ENCODE data around the gene KCTD4. TPM values are rescaled to one million over a fixed set of nuclear protein-coding genes. Genes with fewer than 3 reads are reported as not detected.

The KCTD4 gene
- total RNA-seq, 3 donors from 2014 or later, result 0.14 to 2.5 (median 1.2) TPM

- TF ChIP-seq, protein P1, sequence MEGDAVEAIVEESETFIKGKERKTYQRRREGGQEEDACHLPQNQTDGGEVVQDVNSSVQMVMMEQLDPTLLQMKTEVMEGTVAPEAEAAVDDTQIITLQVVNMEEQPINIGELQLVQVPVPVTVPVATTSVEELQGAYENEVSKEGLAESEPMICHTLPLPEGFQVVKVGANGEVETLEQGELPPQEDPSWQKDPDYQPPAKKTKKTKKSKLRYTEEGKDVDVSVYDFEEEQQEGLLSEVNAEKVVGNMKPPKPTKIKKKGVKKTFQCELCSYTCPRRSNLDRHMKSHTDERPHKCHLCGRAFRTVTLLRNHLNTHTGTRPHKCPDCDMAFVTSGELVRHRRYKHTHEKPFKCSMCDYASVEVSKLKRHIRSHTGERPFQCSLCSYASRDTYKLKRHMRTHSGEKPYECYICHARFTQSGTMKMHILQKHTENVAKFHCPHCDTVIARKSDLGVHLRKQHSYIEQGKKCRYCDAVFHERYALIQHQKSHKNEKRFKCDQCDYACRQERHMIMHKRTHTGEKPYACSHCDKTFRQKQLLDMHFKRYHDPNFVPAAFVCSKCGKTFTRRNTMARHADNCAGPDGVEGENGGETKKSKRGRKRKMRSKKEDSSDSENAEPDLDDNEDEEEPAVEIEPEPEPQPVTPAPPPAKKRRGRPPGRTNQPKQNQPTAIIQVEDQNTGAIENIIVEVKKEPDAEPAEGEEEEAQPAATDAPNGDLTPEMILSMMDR (IDR thresholded peaks at IDR 0.05), result no peak
- intact Hi-C loops (cut with DNase I, micrococcal nuclease), result no loop called here
- DNase-seq (no peak), ATAC-seq (no peak)
- Histone ChIP-seq H3K4me1 (ENCODE audit: low read depth) (no peaks in the 10 kb centered on the region), H3K9me3 (no peaks in the 10 kb centered on the region), H3K4me3 (no peak overlapping the region), H3K36me3 (ENCODE audit: low read depth) (no peaks in the 10 kb centered on the region)
Measured at GRCh38 chr13:45185286-45185685, 15.6 kb downstream of the KCTD4 start.

DNA sequence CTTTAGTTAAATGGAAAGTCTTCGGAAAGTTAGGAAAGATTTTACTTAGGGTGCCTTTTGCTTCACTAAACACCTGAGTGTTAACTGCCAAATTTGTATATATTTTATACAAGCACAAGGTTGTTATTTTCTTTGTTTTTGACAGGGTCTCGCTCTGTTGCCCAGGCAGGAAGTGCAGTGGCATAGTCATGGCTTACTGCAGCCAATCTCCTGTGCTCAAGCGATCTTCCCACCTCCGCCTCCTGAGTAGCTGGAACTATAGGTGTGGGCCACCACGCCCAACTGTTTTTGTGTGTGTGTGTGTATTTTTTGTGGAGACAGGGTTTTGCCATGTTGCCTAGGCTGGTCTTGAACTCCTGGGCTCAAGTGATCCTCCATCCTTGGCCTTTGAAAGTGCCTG lies 16.2 kb downstream of the KCTD4 start:
- Histone ChIP-seq H3K4me1 (ENCODE audit: low read depth) (no peaks in the 10 kb centered on the region), H3K9me3 (no peaks in the 10 kb centered on the region), H3K36me3 (ENCODE audit: low read depth) (no peaks in the 10 kb centered on the region), H3K4me3 (no peak overlapping the region)
- no peak for ATAC-seq
- intact Hi-C loops (cut with DNase I, micrococcal nuclease), result no loop called here
- no peak for DNase-seq
- TF ChIP-seq, protein P1 (IDR thresholded peaks at IDR 0.05), result no peak

DNA sequence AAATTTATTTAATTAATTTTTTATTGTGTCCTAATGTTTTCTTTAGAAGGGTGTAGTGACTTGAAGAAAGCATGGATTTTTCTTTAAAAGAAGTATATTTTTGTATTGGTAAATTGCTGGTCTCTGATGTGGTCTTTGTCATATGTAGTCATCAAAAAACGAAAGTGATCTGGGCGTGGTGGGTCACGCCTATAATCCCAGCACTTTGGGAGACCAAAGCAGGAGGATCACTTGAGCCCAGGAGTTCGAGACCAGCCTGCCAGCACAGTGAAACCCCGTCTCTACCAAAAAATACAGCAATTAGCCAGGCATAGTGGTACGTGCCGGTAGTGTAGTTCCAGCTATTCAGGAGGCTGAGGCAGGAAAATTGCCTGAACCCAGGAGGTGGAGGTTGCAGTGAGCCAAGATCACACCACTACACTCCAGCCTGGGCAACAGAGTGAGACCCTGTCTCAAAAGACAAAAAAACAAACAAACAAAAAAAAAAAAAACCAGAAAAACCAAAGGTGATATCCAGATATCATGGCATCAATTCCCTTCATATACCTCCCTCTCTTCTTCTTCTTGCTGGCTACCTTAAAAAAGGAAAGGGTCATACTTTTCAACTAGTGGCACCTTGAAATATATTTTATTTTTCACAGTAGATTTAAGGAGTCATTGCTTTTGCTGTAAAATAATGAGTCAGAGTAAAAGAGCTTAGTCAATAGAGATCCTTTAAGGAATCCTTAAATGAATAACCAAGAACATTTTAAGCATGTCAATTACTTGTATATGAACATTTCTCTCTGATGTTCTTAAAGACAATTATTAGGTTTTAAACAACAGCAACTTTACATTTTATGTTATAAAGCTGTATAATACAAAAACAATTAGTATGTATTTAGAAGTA lies 19.9 kb downstream of the KCTD4 start:
- no peak for DNase-seq
- H3K4me1 ChIP-seq (ENCODE audit: low read depth), result no peaks in the 10 kb centered on the region
- no peaks in the 10 kb centered on the region for H3K9me3 ChIP-seq
- TF ChIP-seq, protein P1 (IDR thresholded peaks at IDR 0.05), result no peak
- no peaks in the 10 kb centered on the region for H3K36me3 ChIP-seq (ENCODE audit: low read depth)
- H3K4me3 ChIP-seq, result no peak overlapping the region
- intact Hi-C loops (cut with DNase I, micrococcal nuclease), result no loop called here
- no peak for ATAC-seq

DNA sequence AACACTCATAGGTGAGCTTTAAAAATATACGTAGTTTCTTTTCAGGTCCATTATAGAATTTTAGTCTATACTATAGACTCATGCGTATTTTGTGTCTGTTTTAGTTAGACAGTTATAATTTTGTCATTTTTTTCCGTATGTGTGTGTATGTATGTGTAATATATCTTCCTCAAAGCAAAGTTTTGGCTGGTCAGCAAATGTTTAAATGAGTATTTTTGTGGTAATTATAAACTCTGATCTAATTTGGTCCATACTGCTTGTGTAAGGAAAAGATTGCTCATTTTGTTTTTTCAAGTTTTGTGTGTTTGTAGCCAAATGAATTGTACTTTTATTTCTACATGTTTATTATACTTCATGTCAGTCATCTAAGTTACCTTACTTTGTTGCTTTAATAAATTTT lies 20.5 kb downstream of the KCTD4 start:
- intact Hi-C loops (cut with DNase I, micrococcal nuclease), result no loop called here
- DNase-seq (no peak), ATAC-seq (no peak)
- Histone ChIP-seq H3K4me3 (no peak overlapping the region), H3K4me1 (ENCODE audit: low read depth) (no peaks in the 10 kb centered on the region), H3K36me3 (ENCODE audit: low read depth) (no peaks in the 10 kb centered on the region), H3K9me3 (no peaks in the 10 kb centered on the region)
- TF ChIP-seq, protein P1 (IDR thresholded peaks at IDR 0.05), result no peak

DNA sequence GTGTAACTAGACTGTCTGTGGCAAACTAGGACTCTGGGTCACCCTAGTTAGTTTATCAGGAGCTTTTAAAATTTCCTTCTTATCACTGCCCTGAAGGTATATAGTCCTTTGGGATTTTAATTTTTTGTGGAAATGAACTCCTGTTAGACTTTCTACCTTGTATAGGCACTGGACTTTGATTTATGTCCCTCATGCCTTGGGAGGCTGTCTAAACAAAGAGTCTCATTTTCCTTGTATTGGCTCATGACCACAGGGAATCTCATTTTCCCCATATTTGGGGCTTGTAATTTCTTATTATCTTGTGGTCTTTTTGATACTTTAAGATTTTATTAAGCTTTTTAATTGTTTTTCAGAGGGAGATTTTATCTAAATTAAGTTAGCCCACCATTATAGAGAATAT lies 21.4 kb downstream of the KCTD4 start:
- Histone ChIP-seq H3K9me3 (no peaks in the 10 kb centered on the region), H3K36me3 (ENCODE audit: low read depth) (no peaks in the 10 kb centered on the region), H3K4me3 (no peak overlapping the region), H3K4me1 (ENCODE audit: low read depth) (no peaks in the 10 kb centered on the region)
- TF ChIP-seq, protein P1 (IDR thresholded peaks at IDR 0.05), result no peak
- intact Hi-C loops (cut with DNase I, micrococcal nuclease), result no loop called here
- ATAC-seq (peak; percentile 90), DNase-seq (peak in 1 of 3 donors; percentile 33)
